G401 (cell line): ENCODE measurements around the gene PDE6A. TPM values are rescaled to one million over a fixed set of nuclear protein-coding genes. Genes with fewer than 3 reads are reported as not detected.

Experiments
- DNase-seq: peaks from one replicate; pipeline ENCODE4 v3.0.0-alpha.2; 2015; ENCODE audit warnings: low spot score
- in situ Hi-C: cut with HindIII; loops from 2 replicates; pipeline ENCODE4 v1.10.0; 2016; ENCODE audit warnings: low sequenced_read_pairs, mixed read lengths
- total RNA-seq: library from RNA; depleted of rRNA; stranded (reverse); fragments of >200 nt; shearing (Covaris generic); gene quantifications from 2 replicates; pipeline ENCODE4 v1.2.3, GENCODE V29; 2014

Gene PDE6A
- total RNA-seq, 1 experiment from 2014 or later, result not detected

DNA sequence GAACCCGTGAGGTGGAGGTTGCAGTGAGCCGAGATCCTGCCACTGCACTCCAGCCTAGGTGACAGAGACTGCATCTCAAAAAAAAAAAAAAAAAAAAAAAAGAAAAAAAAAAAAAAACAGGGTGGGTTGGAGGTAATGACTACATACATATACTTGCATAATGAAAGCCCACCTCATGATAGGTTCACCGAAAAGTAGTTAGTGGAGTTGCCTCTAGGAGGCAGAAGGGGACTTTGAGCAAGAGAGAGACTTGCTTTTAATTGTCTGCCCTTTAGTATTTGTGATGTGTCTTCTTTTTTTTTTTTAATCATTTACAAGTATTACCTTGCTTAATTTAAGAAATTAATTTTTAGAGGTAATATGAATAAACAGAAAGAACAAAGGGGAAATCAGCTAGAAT is 114.6 kb downstream of the PDE6A start:
- DNase-seq, result no peak
- in situ Hi-C loops, result no loop called here

DNA sequence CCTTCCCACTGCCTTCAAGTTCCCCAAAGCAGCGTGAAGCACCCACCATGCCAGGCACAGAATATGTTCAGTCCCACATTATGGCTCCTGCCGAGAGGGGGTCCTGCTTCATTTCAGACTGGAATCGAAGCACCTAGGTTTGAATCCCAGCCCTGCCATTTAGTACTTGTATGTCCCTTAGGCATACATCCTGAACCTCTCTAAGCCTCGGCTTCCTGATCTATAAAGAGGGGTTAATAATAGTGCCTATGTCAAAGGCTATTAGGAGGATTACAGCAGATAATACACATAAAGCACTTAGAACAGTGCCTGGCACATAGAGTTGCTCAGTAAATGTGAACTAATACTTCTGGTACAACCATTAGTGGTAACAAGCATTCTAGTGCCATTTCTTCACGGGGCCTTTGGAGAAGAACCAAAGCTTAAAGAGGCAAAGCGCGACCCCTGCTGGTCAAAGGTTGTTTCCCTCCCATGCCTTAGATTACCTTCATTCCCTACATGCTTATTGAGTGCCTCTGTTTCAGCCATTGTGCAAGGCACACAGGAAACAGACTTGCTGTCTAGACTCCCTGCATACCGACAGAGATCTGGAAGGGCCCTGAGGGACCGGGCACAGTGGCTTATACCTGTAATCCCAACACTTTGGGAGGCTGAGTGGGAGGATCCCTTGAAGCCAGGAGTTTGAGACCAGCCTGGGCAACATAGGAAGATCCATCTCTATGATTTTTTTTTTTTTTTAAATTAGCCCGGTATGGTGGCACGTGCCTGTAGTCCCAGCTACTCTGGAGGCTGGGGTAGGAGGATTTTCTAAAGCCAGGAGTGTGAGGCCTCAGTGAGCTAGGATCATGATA is 116.2 kb downstream of the PDE6A start:
- in situ Hi-C loops, result no loop called here
- DNase-seq, result peak; percentile 92

DNA sequence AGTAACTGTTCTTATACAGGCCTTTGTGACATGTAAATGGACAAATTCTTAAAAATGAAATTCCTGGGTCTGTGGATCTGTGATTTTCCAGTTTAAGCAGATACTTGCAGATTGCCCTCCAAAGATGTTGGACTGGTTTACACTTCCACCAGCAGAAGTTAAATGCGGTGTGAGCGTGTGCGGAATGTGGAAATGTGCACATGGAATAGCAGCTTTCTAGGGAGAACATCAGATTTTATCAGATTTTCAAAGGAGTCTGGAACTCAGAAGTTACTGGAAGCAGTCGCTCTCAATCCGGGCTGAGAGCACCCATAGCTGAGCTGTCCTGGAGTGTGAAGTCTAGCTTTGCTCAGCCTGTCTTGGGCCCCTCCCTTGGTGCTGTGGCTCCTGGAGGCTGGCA is 117.0 kb downstream of the PDE6A start:
- in situ Hi-C loops, result no loop called here

DNA sequence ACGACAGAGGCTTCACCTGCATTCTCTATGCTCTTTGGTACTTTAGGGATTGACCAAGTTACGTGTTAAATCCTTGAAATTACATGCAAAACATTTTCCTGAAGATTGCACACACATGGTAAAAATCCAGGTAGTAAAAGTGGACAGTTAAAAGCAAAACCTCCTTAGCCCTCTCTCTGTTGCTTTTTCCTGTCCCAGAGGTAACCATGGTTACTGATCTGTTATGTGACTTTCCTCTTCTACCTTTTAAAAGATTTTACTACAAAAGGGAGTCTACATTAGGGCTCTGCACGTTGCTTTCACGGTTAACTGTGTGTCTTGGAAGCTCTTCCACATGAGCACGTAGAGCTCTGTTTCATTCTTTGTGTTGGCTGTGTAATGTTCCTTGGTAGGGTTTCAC is 117.5 kb downstream of the PDE6A start:
- no peak for DNase-seq
- in situ Hi-C loops, result no loop called here

More for the DNA sequence above, 117.0 kb downstream of the PDE6A start:
- DNase-seq, result no peak

DNA sequence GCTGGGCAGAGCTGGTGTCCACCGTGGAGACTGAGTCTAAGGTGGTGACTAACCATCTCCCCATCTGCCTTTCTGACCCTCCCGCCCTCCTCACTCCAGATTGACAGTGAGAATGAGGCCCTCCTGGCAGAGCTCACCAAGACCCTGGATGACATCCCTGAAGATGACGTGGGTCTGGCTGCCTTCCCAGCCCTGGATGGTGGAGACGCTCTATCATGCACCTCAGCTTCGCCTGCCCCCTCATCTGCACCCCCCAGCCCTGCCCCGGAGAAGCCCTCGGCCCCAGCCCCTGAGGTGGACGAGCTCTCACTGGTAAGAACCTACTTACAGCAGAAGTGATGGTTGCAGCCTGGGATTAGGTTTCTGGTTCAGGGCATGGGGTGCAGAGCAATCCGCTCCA is 118.0 kb downstream of the PDE6A start:
- DNase-seq, result peak; percentile 73
- in situ Hi-C loops, result no loop called here

DNA sequence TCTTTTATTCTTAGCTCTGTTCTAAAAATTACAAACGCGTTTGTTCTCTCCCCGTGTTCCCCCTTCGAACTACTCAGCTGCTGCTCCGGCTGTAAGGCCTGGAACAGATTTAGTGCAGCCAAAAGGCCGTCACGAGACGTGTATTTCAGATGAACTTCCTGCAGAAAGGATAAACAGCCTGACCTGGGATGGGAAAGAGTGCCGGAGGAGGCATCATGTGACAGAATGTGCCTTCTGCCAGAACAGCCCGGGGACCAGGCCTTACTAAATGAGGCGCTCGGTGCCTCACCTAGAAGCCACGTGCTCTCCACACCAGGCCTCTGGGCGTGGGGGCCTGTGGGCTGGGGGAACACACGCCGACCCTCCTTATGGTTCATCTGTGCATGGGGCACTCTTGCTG is 119.7 kb downstream of the PDE6A start:
- in situ Hi-C loops, result no loop called here
- DNase-seq, result no peak

DNA sequence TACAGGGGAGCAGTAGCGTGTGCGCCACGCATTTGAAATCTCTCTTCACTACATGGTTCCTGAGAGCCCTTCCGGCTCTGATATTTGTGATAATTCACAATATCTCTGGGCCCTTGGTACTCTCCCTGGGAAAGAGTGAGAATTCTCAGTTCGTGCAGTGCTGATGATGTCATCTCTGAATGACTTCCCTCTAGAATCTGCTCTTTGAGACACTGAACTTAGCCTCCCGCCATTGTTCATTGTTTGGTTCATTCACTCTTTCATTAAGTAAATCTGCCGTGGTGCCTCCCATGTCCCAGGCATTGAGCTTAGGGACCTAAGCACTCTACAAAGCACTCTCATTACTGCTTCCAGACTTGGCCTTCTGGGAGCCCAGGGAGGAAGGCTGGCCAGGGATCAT is 120.5 kb downstream of the PDE6A start:
- DNase-seq, result no peak
- in situ Hi-C loops, result no loop called here

DNA sequence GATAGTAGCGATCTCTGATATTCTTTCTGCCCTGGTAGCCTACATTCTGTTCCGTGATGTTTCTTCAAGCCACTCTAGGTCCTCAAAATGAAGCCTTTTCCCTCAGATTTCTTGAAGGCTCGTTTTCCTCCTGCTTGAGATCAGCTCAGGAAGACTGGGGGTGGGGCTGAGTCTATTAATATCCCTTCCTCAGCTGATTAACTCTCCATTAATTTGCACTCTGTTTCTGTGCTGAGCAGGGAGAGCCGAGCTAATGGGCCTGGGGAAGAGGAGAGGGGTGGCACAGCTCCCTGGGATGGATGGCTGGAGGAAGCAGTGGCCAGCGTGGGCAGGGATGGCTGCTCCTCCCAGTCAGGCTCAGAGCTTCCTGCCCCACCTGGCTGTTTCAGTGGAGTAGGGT is 121.2 kb downstream of the PDE6A start:
- peak; percentile 55 for DNase-seq
- in situ Hi-C loops, result no loop called here

DNA sequence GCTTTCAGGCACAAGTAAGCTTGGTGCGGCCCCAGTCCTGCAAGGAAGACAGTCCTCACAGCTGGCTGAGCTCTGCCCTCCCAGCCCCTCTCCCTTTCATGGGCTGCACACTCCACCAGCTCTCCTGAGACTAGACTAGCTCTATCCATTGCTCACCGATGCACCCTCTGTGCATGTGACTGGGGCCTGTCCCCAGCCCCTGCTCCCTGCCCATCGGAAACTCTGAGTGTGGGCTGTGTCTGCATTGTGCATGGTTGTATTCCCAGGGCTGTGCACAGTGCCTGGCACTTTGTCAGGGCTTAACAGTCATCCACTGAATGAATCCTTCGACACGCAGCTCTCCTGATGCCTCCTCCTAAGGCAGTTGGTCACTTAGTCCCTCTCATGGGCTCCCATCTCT is 122.3 kb downstream of the PDE6A start:
- no peak for DNase-seq
- in situ Hi-C loops, result no loop called here

DNA sequence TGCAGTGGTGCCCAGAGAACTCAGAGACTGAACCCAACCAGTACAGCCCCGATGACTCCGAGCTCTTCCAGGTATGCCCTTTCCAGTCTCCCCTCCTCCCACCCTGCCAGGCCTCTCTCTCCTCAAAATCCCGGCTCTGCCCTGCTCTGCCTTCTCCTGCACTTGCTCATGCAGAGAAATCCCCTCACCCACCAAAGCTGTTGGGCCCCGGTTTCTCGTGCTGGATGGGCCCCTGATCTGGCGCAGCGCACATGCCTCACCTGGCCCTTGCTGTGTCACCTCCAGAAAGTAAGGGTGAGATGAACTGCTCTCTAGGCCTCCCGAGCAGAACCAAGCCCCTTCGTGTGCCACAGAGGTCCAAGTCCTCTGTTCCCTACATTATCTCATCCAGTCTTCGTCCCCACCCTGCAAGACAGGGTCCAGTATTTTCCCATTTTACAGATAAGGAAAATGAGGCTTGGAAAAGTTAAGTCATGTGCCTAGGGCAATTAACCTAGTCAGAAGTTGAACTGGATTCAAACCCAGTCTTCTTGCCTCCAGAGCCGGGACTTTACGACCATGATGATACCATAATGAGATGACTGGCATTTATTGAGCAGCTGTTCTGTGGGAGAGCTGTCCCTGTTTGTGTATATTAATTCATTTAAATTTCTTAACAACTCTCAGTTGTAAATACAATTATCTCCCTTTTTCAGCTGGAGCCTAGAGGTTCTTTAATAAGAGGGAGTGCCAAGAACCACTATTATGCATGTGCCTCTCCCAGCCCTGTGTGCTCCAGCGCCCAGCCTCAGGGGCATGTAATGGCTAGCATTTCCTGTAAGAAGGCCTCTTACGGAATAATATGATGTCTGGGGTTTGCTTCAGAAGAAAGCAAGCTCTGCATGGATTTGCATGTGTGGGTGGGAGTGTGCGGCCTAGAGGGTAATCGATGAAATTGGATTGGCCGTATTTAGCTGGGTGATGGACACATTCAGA is 123.8 kb downstream of the PDE6A start:
- no peak for DNase-seq
- in situ Hi-C loops, result no loop called here

DNA sequence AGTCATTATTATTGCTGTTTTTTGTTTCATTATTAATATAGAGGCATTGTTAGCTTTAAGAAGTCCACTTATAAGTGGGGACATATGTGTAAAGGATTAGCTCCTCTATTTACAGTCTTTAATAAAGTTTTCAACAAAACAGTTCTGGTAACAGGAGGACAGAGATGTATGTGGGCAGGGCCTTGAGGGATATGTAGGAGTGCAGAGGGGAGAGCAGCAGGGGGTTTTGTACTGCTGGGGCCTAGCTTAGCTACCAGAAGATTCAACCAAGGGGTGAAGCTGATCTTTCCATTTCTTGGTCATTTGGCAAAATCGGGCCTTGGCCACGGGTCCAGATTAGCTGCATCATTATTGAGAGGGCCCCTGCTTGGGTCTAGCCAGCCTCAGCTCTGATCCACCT is 124.6 kb downstream of the PDE6A start:
- DNase-seq, result no peak
- in situ Hi-C loops, result no loop called here

DNA sequence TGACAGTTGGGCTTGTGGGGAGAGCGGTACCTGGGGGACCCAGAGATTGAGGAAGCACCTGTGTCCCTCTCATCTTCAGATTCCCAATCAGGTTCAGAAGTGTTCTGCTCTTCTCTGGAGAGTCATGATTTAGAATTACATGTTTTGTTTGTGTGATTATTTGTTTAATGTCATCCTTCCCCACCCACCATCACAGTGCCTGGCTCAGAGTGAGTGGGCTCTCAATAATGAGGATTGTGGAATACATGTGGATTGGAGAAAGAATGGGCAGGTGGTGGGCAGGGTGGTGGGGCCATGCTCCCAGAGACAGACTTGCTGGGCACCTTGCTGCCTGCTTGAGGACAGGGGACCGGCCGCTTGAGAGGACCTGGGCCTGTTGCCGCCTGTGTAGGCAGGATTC is 126.5 kb downstream of the PDE6A start:
- DNase-seq, result no peak
- in situ Hi-C loops, result no loop called here

DNA sequence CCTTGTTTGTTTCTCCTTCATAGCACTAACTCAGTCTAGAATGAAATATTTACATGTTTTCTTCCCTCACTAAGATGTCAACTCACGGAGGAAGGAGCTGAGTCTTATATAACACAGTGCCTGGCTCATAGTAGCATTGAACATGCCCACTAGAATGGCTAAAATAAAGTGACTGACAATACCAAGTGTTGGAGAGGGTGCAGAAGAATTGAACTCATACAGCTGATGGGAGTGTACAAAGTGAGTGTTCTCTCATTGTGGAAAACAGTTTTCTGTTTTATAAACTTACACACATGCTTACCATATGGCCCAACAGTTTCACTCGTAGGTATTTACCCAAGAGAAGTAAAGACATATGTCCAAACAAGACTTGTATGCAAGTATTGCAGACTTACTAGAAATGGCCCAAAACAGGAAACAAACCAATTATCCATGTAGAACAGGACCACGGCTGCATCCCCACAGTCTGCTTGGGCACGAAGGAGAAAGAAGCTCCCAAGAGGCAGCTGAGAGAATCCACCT is 127.0 kb downstream of the PDE6A start:
- in situ Hi-C loops, result no loop called here

DNA sequence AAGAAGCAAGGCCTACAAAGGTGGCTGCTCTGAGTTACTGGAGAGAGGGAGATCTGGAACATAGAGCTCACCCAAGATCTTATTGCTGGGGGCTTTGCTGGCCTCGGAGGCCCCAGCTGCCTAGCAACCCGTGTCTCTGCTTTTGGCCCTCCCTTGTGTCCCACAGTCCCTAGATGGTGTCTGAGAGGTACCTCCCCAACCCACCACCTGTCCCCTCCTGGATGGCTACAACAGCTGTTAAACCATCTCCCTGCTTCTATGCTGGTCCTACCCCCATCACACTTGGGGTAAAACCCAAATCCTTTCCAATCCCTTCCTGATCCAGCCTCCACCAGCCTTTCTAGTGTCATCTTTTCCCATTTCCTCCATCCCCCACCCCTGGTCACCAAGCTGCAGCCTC is 127.9 kb downstream of the PDE6A start:
- no peak for DNase-seq
- in situ Hi-C loops, result no loop called here

More for the DNA sequence above, 127.0 kb downstream of the PDE6A start:
- no peak for DNase-seq

DNA sequence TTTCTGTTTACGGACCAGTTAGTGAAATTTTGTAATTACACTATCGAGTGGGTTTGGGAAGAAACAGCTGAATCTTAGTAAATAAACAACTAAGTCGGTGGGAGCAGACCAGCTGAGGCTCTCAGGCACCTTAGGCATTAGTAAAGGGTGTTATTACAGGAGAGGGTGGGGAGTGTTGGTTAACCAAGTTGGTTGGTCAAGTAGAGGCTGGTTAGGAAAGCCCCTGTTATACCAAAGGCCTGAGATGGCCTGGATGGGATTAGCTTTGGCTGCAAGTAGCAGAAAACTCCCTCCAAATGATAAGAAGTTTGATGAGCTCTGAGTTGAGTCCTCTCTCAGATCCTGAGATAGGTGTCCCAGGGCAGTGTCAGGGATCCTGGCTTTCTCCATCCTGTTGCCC is 133.1 kb downstream of the PDE6A start:
- no peak for DNase-seq
- in situ Hi-C loops, result no loop called here

DNA sequence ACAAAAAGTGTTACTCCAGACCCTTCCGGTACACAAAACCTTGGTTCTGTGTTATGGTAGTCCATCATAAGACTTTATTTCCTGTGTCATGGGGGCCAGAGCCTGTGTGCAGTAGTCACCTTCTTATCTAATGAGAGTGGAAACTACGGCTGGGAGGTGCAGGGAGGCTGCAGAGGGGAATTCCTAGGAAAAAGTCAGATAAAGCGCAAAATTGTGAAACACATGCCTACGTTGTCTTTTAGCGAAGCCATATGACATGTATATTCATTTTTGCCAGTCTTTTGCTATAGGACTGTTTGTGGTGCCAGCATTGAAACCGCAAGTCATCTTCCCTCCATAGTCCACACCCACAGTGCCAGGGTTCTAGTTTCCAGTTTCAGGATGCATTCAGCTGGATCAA is 133.7 kb downstream of the PDE6A start:
- in situ Hi-C loops, result no loop called here
- no peak for DNase-seq

DNA sequence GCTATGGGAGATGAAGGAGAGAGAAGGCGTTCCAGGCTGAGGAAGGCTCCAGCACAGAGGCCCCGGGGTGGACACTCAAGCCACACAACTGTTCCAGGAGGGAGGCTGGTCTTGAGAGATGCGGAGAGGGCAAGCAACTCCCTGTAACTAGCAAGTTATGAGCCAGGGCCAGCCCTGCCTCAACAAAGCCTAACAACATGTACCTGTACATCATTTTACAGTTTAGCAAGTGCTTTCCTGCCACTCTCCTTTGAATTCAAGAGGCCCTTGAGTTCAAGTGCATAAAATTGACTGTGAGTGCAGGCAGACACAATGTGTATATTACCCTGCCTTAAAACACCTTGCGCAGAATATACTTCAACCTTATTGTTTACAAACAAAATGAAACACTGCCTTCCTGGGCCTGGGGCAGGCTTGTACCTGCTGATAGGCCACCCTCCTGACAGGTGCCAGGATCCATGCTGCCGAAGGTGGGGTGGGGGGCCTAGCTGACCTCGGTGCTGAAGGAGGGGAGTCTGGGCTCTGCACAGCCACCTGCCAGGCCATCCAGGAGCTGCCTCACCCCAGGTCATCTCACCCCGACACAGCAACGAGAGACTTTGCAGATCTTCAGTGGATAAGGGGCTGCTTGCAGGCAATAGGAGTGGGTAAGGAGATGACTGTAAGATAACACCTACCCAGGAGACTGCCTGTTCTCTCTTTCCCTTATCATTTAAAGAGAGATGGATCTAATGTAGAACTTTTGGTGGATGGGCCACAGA is 134.5 kb downstream of the PDE6A start:
- in situ Hi-C loops, result no loop called here
- no peak for DNase-seq

DNA sequence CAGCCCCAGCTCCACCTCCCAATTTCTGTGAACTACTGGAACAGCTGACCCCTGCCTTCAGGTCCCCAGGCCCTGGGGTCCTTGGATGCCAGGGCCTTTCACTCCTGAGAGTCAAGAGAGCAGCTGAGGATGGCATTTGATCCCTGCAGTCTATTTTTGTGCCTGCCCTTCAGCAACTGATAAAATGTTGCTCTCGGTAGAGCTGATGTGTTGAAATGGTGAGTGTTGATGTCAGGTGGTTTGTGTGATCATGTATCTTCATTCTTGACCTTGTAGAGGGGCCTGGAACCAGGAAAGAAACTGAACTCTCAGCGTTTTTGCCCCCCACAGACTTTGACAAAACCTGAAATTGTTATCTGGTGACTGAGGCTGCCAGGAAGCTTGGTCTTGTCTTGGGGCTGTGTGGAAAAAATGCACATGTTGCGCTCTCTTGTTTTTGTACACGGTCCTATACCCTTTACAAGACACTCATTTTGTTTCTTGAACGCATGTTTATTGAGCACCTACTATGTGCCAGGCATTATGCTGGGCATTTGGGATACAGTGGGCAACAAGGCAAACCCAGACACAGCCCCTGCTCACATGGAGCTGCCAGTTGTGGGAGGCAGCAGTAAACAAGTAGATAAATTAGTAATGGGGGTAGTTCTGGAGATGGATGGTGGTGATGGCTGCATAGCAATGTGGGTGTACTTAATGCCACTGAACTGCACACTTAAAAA is 136.2 kb downstream of the PDE6A start:
- DNase-seq, result no peak
- in situ Hi-C loops, result no loop called here
